ENCODE results near the gene EDN3. TPM values are rescaled to one million over a fixed set of nuclear protein-coding genes. Genes with fewer than 3 reads are reported as not detected.

Gene EDN3
- total and polyA plus RNA-seq, 12 donors, result 0.07 to 0.33 TPM; not detected in 10

- ATAC-seq (no peak), DNase-seq (no peak)
- WGBS, 2 donors, result 27 to 32% methylated on average over 4 of the region's 4 CpGs
- TF ChIP-seq CTCF (IDR thresholded peaks at IDR 0.05), result no peak
- Histone ChIP-seq H3K4me1 (no peaks in the 10 kb centered on the region), H3K9me3 (no peaks in the 10 kb centered on the region), H3K27ac (no peak overlapping the region), H3K36me3 (no peaks in the 10 kb centered on the region), H3K4me3 (no peak overlapping the region), H3K27me3 (peaks cover 0 to 96% (median 52%) of the 10 kb centered on the region in 7 donors)
- intact Hi-C loops (cut with DNase I), result loop anchor here in 1 of 10 donors (5.0 kb wide), 1 partner anchor 53 kb away; no protein-coding TSS in a partner anchor
Observed at GRCh38 chr20:59269411-59270025, 30.9 kb upstream of the EDN3 start.

GRCh38 chr20:59270380-59270779, 30.0 kb upstream of the EDN3 start:
- H3K36me3 ChIP-seq, result no peaks in the 10 kb centered on the region
- no peaks in the 10 kb centered on the region for H3K4me1 ChIP-seq
- H3K27me3 ChIP-seq, result peaks cover 0 to 96% (median 60%) of the 10 kb centered on the region in 7 donors
- intact Hi-C loops (cut with DNase I), result loop anchor here in 1 of 10 donors (5.0 kb wide), 1 partner anchor 52 kb away; no protein-coding TSS in a partner anchor
- TF ChIP-seq CTCF (IDR thresholded peaks at IDR 0.05), result no peak
- no peak overlapping the region for H3K27ac ChIP-seq
- 77 to 97% methylated on average over 3 of the region's 3 CpGs for WGBS, 2 donors
- ATAC-seq (no peak), DNase-seq (no peak)
- H3K9me3 ChIP-seq, result no peaks in the 10 kb centered on the region
- H3K4me3 ChIP-seq, result no peak overlapping the region

- H3K9me3 ChIP-seq, result no peaks in the 10 kb centered on the region
- H3K36me3 ChIP-seq, result no peaks in the 10 kb centered on the region
- no peak overlapping the region for H3K4me3 ChIP-seq
- TF ChIP-seq CTCF (IDR thresholded peaks at IDR 0.05), result no peak
- H3K4me1 ChIP-seq, result no peaks in the 10 kb centered on the region
- H3K27ac ChIP-seq, result no peak overlapping the region
- DNase-seq (no peak), ATAC-seq (no peak)
- intact Hi-C loops (cut with DNase I), result loop anchor here in 1 of 10 donors (5.0 kb wide), 1 partner anchor 48 kb away; no protein-coding TSS in a partner anchor
- H3K27me3 ChIP-seq, result peaks cover 0 to 82% (median 53%) of the 10 kb centered on the region in 7 donors
- 48 to 61% methylated on average over 11 of the region's 11 CpGs for WGBS, 2 donors
Observed at GRCh38 chr20:59273739-59274357, 26.6 kb upstream of the EDN3 start.

GRCh38 chr20:59276938-59277337, 23.5 kb upstream of the EDN3 start:
- H3K27ac ChIP-seq, result no peak overlapping the region
- no peaks in the 10 kb centered on the region for H3K9me3 ChIP-seq
- TF ChIP-seq CTCF (IDR thresholded peaks at IDR 0.05), result no peak
- DNase-seq, result no peak
- H3K27me3 ChIP-seq, result peaks cover 0 to 65% (median 38%) of the 10 kb centered on the region in 7 donors
- no peak for ATAC-seq
- H3K4me3 ChIP-seq, result no peak overlapping the region
- intact Hi-C loops (cut with DNase I), result no loop called here
- WGBS, 2 donors, result 61 to 63% methylated on average over 5 of the region's 5 CpGs
- no peaks in the 10 kb centered on the region for H3K36me3 ChIP-seq
- no peaks in the 10 kb centered on the region for H3K4me1 ChIP-seq

Measured in heart right ventricle (tissue), 16 donors.